BJ (cell line): ENCODE data around the gene TSC22D4. TPM values are rescaled to one million over a fixed set of nuclear protein-coding genes. Genes with fewer than 3 reads are reported as not detected.

Experiments used
- CTCF ChIA-PET: fragments of 350-600 bp; formaldehyde crosslinking; extraction: SDS; loops from one replicate; lab custom pipeline; 2021; ENCODE audit warnings: antibody characterized with exemption, inconsistent platforms; lab: Yijun Ruan, JAX
- POLR2A ChIA-PET: fragments of 300-600 bp; sonication (Branson Sonifier 250); formaldehyde crosslinking; extraction: SDS; loops from one replicate; lab custom pipeline; 2021; ENCODE audit warnings: antibody characterized with exemption; lab: Charles Lee
- DNase-seq: peaks from one replicate; pipeline ENCODE4 v3.0.0-alpha.2; 2011; ENCODE audit warnings: low read depth
- H3K27me3 ChIP-seq: 2 replicates; pipeline ENCODE4 v1.6.0; 2011; ENCODE audit warnings: low read length; ENCODE audit not compliant: control insufficient read depth, insufficient read depth
- H3K36me3 ChIP-seq: 2 replicates; pipeline ENCODE4 v1.5.1; 2011; ENCODE audit warnings: low read length; ENCODE audit not compliant: control insufficient read depth, insufficient read depth
- H3K4me3 ChIP-seq: 2 replicates; pipeline ENCODE4 v1.5.1; 2011; ENCODE audit warnings: low read depth, mild to moderate bottlenecking, control low read depth, low read length
- polyA plus RNA-seq: library from polyadenylated mRNA; depleted of rRNA; stranded (reverse); fragments of >200 nt; gene quantifications from 2 replicates; pipeline ENCODE4 v1.2.3, GENCODE V29; 2011
- TF ChIP-seq, protein P1 (sequence below): IDR thresholded peaks from 2 replicates; pipeline ENCODE4 v1.5.1; 2011; ENCODE audit warnings: low read depth, mild to moderate bottlenecking, control low read depth, inconsistent platforms, low read length, moderate library complexity; ENCODE audit not compliant: insufficient read depth

Gene TSC22D4
- polyA plus RNA-seq, 1 experiment, result 20.7 TPM

DNA sequence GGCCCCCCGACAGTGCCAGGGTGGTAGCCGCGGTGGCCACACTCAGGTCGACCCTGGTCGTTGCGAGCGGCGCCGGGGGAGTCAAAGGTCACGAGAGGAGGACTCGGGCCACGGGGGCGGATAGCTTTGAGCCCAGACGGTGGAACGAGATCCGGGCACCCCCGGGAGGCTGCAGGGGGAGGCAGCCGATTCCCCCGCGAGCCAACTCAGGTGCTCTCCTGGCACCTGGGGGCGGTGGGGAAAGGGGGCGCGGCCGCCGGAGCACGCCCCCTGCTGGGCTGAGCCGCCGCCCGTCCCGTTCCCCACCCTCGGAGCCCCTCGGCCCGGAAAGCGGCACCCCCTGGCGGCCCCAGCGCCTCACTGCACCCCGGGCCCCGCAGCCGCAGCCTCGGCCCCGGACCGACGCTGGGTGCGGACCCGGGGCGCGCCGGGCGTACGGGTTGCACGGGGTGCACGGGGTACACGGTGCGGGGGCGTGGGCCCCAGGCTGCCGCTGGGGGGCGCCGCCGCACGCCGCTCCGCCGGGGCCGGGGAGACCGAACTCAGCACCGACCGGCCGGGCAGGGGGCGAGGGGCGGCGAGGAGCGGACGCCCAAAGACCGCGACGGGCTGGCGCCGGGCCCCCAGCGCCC, 4.2 kb upstream of the TSC22D4 start:
- Histone ChIP-seq H3K4me3 (peak overlapping the region; percentile 48), H3K36me3 (no peaks in the 10 kb centered on the region), H3K27me3 (no peaks in the 10 kb centered on the region)
- TF ChIP-seq, protein P1, sequence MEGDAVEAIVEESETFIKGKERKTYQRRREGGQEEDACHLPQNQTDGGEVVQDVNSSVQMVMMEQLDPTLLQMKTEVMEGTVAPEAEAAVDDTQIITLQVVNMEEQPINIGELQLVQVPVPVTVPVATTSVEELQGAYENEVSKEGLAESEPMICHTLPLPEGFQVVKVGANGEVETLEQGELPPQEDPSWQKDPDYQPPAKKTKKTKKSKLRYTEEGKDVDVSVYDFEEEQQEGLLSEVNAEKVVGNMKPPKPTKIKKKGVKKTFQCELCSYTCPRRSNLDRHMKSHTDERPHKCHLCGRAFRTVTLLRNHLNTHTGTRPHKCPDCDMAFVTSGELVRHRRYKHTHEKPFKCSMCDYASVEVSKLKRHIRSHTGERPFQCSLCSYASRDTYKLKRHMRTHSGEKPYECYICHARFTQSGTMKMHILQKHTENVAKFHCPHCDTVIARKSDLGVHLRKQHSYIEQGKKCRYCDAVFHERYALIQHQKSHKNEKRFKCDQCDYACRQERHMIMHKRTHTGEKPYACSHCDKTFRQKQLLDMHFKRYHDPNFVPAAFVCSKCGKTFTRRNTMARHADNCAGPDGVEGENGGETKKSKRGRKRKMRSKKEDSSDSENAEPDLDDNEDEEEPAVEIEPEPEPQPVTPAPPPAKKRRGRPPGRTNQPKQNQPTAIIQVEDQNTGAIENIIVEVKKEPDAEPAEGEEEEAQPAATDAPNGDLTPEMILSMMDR, result peak; percentile 55
- ChIA-PET CTCF (interaction anchor here (0.6 to 2.6 kb wide), 30 partner anchors 9 to 268 kb away, joined by 3 to 23 read pairs (median 5); no protein-coding TSS in a partner anchor), POLR2A (interaction anchor here (0.6 to 0.7 kb wide), 2 partner anchors 162 to 342 kb away, joined by 4 to 6 read pairs; no protein-coding TSS in a partner anchor)
- DNase-seq, result no peak

DNA sequence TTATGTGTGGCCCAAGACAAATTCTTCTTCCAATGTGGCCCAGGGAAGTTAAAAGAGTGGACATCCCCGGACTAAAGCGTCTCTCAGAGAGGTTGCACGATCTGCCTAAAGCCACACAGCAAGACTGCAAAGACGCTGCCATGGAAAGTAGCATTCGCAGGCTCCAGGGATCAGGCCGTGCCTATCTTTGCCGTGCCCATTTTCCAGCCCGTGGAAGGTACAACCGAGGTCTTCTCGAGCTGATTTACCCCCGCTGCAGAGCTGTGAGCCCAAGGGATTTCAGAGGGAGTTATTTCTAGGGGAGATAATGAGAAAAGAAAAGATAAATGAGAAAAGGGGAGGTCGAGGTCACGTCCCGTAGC, 3.7 kb upstream of the TSC22D4 start:
- TF ChIP-seq, protein P1, result no peak
- H3K27me3 ChIP-seq, result no peaks in the 10 kb centered on the region
- POLR2A ChIA-PET, result interaction anchor here (0.6 to 0.7 kb wide), 2 partner anchors 163 to 343 kb away, joined by 4 to 6 read pairs; no protein-coding TSS in a partner anchor
- DNase-seq, result no peak
- H3K36me3 ChIP-seq, result no peaks in the 10 kb centered on the region
- CTCF ChIA-PET, result interaction anchor here (0.6 to 2.6 kb wide), 29 partner anchors 9 to 268 kb away, joined by 3 to 23 read pairs (median 5); no protein-coding TSS in a partner anchor
- peak overlapping the region; percentile 48 for H3K4me3 ChIP-seq

DNA sequence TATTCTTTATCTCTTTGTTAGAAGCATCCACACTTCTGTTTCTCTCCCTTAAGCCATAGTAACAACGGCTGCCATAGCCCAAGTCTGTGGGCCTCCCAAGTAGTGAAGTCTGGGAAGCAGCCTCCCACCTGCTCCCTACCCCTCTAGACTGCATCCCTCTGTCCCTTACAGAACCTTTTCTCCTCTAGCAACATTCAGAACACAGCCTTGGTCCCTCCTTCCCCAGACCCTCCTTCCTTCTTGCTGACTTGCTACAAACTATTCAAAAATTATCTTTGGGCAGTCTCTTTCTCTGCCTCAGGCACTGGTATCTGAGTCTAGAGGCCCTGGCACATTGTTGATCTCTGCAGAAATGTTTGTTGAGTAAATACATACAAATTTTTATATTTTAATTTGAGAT, 2.5 kb upstream of the TSC22D4 start:
- no peak for DNase-seq
- TF ChIP-seq, protein P1, result no peak
- ChIA-PET POLR2A (no interaction called here), CTCF (interaction anchor here (0.8 to 2.6 kb wide), 6 partner anchors 12 to 211 kb away, joined by 3 to 23 read pairs (median 7); no protein-coding TSS in a partner anchor)
- H3K4me3 ChIP-seq, result no peak overlapping the region
- no peaks in the 10 kb centered on the region for H3K36me3 ChIP-seq
- no peaks in the 10 kb centered on the region for H3K27me3 ChIP-seq

DNA sequence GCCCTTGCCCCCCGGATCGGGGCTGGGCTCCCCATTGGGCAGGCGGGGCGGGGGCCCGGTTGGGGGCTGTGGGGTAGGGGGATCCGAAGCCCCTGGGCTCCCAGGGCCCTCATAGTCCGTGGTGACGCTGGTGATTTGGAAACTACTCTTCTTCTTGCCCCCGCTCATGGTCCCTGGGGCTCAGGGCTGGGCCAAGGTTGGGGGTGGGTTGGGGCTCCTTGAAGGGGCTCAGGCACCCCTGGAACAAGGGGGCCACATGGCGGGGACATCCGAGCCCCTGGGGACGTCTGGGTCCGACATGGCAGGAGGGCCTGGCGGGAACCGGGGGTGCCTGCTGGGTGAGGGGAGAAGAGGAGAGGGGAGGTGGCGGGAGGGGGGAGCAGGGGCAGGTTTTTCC, 1.1 kb downstream of the TSC22D4 start:
- Histone ChIP-seq H3K4me3 (peak overlapping the region; percentile 98), H3K36me3 (peaks cover 10% of the 10 kb centered on the region), H3K27me3 (no peaks in the 10 kb centered on the region)
- CTCF ChIA-PET, result interaction anchor here (0.8 to 5.2 kb wide), 7 partner anchors 9 to 124 kb away, joined by 3 to 34 read pairs (median 11); partner anchors contain the start of genes PCOLCE and SPACDR
- TF ChIP-seq, protein P1, result no peak
- POLR2A ChIA-PET, result interaction anchor here (0.6 kb wide), 1 partner anchor 70 kb away, joined by 3 read pairs; no protein-coding TSS in a partner anchor
- no peak for DNase-seq
